Measurements from ENCODE around the gene NTN5. TPM values are rescaled to one million over a fixed set of nuclear protein-coding genes. Genes with fewer than 3 reads are reported as not detected.

Gene NTN5
- total RNA-seq, 1 experiment from 2014 or later, result 0.57 TPM

- Mint-ChIP-seq H3K36me3 (ENCODE audit: insufficient read depth, unreplicated experiment) (peaks cover 27% of the 10 kb centered on the region), H3K4me1 (ENCODE audit: low read depth, unreplicated experiment) (peaks cover 44% of the 10 kb centered on the region), H3K27me3 (ENCODE audit: unreplicated experiment) (no peaks in the 10 kb centered on the region), H3K9me3 (ENCODE audit: low read depth, unreplicated experiment) (no peaks in the 10 kb centered on the region), H3K4me3 (ENCODE audit: low read depth, unreplicated experiment) (no peak overlapping the region), H3K27ac (ENCODE audit: unreplicated experiment) (no peak overlapping the region)
- TF ChIP-seq, protein P1, sequence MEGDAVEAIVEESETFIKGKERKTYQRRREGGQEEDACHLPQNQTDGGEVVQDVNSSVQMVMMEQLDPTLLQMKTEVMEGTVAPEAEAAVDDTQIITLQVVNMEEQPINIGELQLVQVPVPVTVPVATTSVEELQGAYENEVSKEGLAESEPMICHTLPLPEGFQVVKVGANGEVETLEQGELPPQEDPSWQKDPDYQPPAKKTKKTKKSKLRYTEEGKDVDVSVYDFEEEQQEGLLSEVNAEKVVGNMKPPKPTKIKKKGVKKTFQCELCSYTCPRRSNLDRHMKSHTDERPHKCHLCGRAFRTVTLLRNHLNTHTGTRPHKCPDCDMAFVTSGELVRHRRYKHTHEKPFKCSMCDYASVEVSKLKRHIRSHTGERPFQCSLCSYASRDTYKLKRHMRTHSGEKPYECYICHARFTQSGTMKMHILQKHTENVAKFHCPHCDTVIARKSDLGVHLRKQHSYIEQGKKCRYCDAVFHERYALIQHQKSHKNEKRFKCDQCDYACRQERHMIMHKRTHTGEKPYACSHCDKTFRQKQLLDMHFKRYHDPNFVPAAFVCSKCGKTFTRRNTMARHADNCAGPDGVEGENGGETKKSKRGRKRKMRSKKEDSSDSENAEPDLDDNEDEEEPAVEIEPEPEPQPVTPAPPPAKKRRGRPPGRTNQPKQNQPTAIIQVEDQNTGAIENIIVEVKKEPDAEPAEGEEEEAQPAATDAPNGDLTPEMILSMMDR (IDR thresholded peaks at IDR 0.05; ENCODE audit: unreplicated experiment), result no peak
- DNase-seq, result no peak
- intact Hi-C loops (cut with micrococcal nuclease; ENCODE audit: unreplicated experiment), result no loop called here
- no TSS peak for BruUV-seq (replicated peaks)
- CTCF ChIA-PET, result interaction anchor here (0.7 kb wide), 2 partner anchors 52 to 91 kb away, joined by 3 to 4 read pairs; no protein-coding TSS in a partner anchor
Measured at GRCh38 chr19:48623556-48624066, 49.2 kb downstream of the NTN5 start.

- H3K4me3 Mint-ChIP-seq (ENCODE audit: low read depth, unreplicated experiment), result peak overlapping the region; percentile 94
- H3K9me3 Mint-ChIP-seq (ENCODE audit: low read depth, unreplicated experiment), result no peaks in the 10 kb centered on the region
- TF ChIP-seq, protein P1 (IDR thresholded peaks at IDR 0.05; ENCODE audit: unreplicated experiment), result no peak
- BruUV-seq (replicated peaks), result TSS peak; percentile 67
- no peaks in the 10 kb centered on the region for H3K27me3 Mint-ChIP-seq (ENCODE audit: unreplicated experiment)
- CTCF ChIA-PET, result interaction anchor here (0.6 to 1.4 kb wide), 2 partner anchors 11 to 36 kb away, joined by 3 to 5 read pairs; no protein-coding TSS in a partner anchor
- peaks cover 58% of the 10 kb centered on the region for H3K36me3 Mint-ChIP-seq (ENCODE audit: insufficient read depth, unreplicated experiment)
- no peak for DNase-seq
- peaks cover 47% of the 10 kb centered on the region for H3K4me1 Mint-ChIP-seq (ENCODE audit: low read depth, unreplicated experiment)
- peak overlapping the region; percentile 100 for H3K27ac Mint-ChIP-seq (ENCODE audit: unreplicated experiment)
- intact Hi-C loops (cut with micrococcal nuclease; ENCODE audit: unreplicated experiment), result no loop called here
Measured at GRCh38 chr19:48619692-48620585, 52.9 kb downstream of the NTN5 start.

- peaks cover 52% of the 10 kb centered on the region for H3K4me1 Mint-ChIP-seq (ENCODE audit: low read depth, unreplicated experiment)
- H3K27ac Mint-ChIP-seq (ENCODE audit: unreplicated experiment), result peak within 1 kb of the TSS; percentile 100
- CTCF ChIA-PET, result interaction anchor here (0.5 to 1.4 kb wide), 3 partner anchors 10 to 91 kb away, joined by 3 to 5 read pairs (median 5); partner anchors contain the start of gene DBP
- intact Hi-C loops (cut with micrococcal nuclease; ENCODE audit: unreplicated experiment), result no loop called here
- H3K36me3 Mint-ChIP-seq (ENCODE audit: insufficient read depth, unreplicated experiment), result peaks cover 64% of the 10 kb centered on the region
- peak within 1 kb of the TSS; percentile 94 for H3K4me3 Mint-ChIP-seq (ENCODE audit: low read depth, unreplicated experiment)
- DNase-seq, result peak; percentile 98
- no peaks in the 10 kb centered on the region for H3K9me3 Mint-ChIP-seq (ENCODE audit: low read depth, unreplicated experiment)
- TF ChIP-seq, protein P1 (IDR thresholded peaks at IDR 0.05; ENCODE audit: unreplicated experiment), result no peak
- H3K27me3 Mint-ChIP-seq (ENCODE audit: unreplicated experiment), result no peaks in the 10 kb centered on the region
- no TSS peak for BruUV-seq (replicated peaks)
Measured at GRCh38 chr19:48618916-48619691, 53.7 kb downstream of the NTN5 start, which contains the start of the genes RPL18 and SPHK2. TSS of gene RPL18 (minus strand) at chr19:48619178. CDS start at chr19:48619143, 35 bp downstream. TSS of gene SPHK2 (plus strand) at chr19:48619506. CDS start at chr19:48620515, 1,009 bp downstream.

DNA sequence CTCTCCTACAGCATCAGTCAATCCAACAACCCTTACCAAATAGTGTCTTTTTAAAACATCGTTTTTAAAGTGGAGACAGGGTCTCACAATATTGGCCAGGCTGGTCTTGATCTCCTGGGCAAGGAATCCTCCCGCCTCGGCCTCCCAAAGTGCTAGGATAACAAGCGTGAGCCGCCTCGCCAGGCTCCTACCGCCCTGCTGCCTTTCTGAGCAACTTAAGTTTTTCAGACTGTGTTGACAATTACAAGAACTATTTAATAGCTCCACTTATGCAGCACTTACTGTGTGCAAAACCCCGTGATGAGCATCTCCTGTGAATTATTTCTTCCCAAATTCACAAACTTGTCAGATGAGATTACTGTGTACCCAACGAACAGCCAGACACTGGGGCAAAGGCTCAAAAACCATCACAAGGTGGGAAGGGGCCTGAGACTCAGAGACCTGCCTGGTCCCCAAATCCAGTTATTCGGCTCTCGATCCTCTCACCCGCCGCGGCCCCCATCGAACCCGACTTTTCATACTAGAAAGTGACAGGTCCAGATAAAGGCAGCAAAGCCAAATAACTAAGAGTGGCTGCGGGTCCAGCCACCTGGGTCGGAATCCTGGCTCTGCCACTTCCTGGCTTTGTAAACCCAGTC is 54.4 kb downstream of the NTN5 start:
- CTCF ChIA-PET, result interaction anchor here (0.8 to 1.4 kb wide), 2 partner anchors 9 to 19 kb away, joined by 3 to 5 read pairs; partner anchors contain the start of gene DBP
- Mint-ChIP-seq H3K4me3 (ENCODE audit: low read depth, unreplicated experiment) (peak overlapping the region; percentile 94), H3K36me3 (ENCODE audit: insufficient read depth, unreplicated experiment) (peaks cover 66% of the 10 kb centered on the region), H3K4me1 (ENCODE audit: low read depth, unreplicated experiment) (peaks cover 54% of the 10 kb centered on the region), H3K9me3 (ENCODE audit: low read depth, unreplicated experiment) (no peaks in the 10 kb centered on the region), H3K27me3 (ENCODE audit: unreplicated experiment) (no peaks in the 10 kb centered on the region), H3K27ac (ENCODE audit: unreplicated experiment) (peak overlapping the region; percentile 100)
- TSS peak; percentile 83 for BruUV-seq (replicated peaks)
- no peak for DNase-seq
- intact Hi-C loops (cut with micrococcal nuclease; ENCODE audit: unreplicated experiment), result no loop called here
- TF ChIP-seq, protein P1 (IDR thresholded peaks at IDR 0.05; ENCODE audit: unreplicated experiment), result no peak

Measured in Calu3 (cell line).